Peyer's patch (tissue), 4 donors: ENCODE data around the gene KRTAP3-2. TPM values are rescaled to one million over a fixed set of nuclear protein-coding genes. Genes with fewer than 3 reads are reported as not detected.

Source experiments
- DNase-seq, 3 donors: peaks; one replicate each; pipeline ENCODE4 v3.0.0-alpha.2; 2017 to 2019
- H3K27ac ChIP-seq, 4 donors: fragments of 200-600 bp; sonication (generic); one replicate each; pipeline ENCODE4 v1.5.1; 2016 to 2019
- H3K27me3 ChIP-seq, 2 donors: fragments of 200-600 bp; sonication (generic); one replicate each; pipeline ENCODE4 v1.5.1; 2019
- H3K36me3 ChIP-seq, 3 donors: fragments of 200-600 bp; sonication (generic); one replicate each; pipeline ENCODE4 v1.5.1; 2016 to 2019
- H3K4me1 ChIP-seq, 4 donors: fragments of 200-600 bp; sonication (generic); one replicate each; pipeline ENCODE4 v1.5.1; 2016 to 2019
- H3K4me3 ChIP-seq, 4 donors: fragments of 200-600 bp; sonication (generic); 1 replicate in 3 of 4; 2 replicates in 1 of 4; pipeline ENCODE4 v1.5.1; 2016 to 2019; ENCODE audit warnings: mild to moderate bottlenecking in 1 of 4
- H3K9me3 ChIP-seq, 4 donors: fragments of 200-600 bp; sonication (generic); one replicate each; pipeline ENCODE4 v1.5.1; 2016 to 2019; ENCODE audit warnings: mild to moderate bottlenecking in 1 of 4
- CTCF ChIP-seq, 6 experiments: fragments of 450-650 bp in 4 of 6; fragments of 200-600 bp in 2 of 6; sonication (generic) in 1 of 6; IDR thresholded peaks; one replicate each; pipeline ENCODE4 v1.5.1; 2017 to 2019; ENCODE audit warnings: antibody characterized with exemption in 6 of 6, mild to moderate bottlenecking in 3 of 6, moderate library complexity in 1 of 6
- POLR2A ChIP-seq, 2 donors: fragments of 450-650 bp; IDR thresholded peaks; one replicate each; pipeline ENCODE4 v1.5.1; 2017; ENCODE audit warnings: antibody characterized with exemption in 2 of 2, mild to moderate bottlenecking in 2 of 2, moderate library complexity in 2 of 2
- small RNA-seq, 2 donors: library from RNA; depleted of rRNA; stranded (forward); fragments of <200 nt; gene quantifications; one replicate each; pipeline ENCODE3, GENCODE V24; 2016
- total RNA-seq, 4 donors: library from RNA; depleted of rRNA; stranded (reverse); fragments of >200 nt; gene quantifications; one replicate each; pipeline ENCODE4 v1.1.0, GENCODE V29; 2016

The KRTAP3-2 gene
- total RNA-seq, 4 donors from 2014 or later = not detected

GRCh38 chr17:40951011-40951622 lies 48.6 kb downstream of the KRTAP3-2 start:
- Histone ChIP-seq H3K27me3 (no peaks in the 10 kb centered on the region), H3K4me1 (peaks cover 0 to 8% (median 0%) of the 10 kb centered on the region in 4 donors), H3K9me3 (no peaks in the 10 kb centered on the region), H3K4me3 (no peak overlapping the region), H3K36me3 (no peaks in the 10 kb centered on the region), H3K27ac (no peak overlapping the region)
- no peak for DNase-seq
- TF ChIP-seq POLR2A (IDR thresholded peaks at IDR 0.05) = no peak
- TF ChIP-seq CTCF (IDR thresholded peaks at IDR 0.05) = no peak

DNA sequence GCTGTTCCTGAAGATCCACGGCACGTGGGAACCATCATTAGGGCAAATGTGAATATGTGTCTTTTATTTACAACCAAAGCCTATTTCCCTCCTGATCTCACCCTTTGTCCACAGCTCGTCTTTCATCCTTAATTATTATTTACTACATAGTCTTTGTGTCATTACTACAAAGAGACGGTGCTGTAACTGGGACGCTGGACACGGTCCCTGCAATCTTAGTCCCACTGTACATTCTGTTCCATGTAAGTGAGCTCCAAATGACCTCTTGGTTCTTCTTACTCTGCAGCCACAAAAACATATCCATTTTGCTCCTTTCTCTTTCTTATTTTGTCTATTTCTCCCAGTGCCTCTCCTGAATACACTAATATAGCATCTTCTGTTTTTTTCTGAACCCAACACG lies 49.5 kb downstream of the KRTAP3-2 start:
- Histone ChIP-seq H3K4me3 (no peak overlapping the region), H3K4me1 (peaks cover 0 to 8% (median 0%) of the 10 kb centered on the region in 4 donors), H3K27ac (no peak overlapping the region), H3K36me3 (no peaks in the 10 kb centered on the region), H3K27me3 (no peaks in the 10 kb centered on the region), H3K9me3 (no peaks in the 10 kb centered on the region)
- no peak for DNase-seq
- no peak for TF ChIP-seq CTCF (IDR thresholded peaks at IDR 0.05)
- no peak for TF ChIP-seq POLR2A (IDR thresholded peaks at IDR 0.05)

DNA sequence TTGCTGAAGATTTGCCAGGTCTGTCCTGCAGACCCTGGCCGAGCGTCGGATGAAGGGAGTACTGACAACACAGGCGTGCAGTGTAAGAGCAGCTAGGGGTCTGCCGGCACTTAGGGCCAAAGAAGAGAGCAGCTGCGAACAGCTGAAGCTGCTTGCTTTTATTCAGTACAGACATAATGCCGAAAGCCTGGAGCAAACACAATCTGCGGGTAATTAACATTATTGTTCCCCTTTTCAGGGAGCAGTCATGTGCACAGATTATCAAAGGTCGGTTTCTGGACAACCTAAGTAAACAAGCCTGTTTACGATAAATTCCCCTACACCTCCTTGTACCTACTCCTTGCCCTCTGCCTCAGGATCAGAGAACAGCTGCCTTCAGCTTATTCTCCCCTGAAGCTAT lies 50.3 kb downstream of the KRTAP3-2 start:
- no peak for DNase-seq
- no peak overlapping the region for H3K27ac ChIP-seq
- peaks cover 0 to 8% (median 0%) of the 10 kb centered on the region in 4 donors for H3K4me1 ChIP-seq
- TF ChIP-seq POLR2A (IDR thresholded peaks at IDR 0.05) (no peak), CTCF (IDR thresholded peaks at IDR 0.05) (no peak)
- no peaks in the 10 kb centered on the region for H3K9me3 ChIP-seq
- no peaks in the 10 kb centered on the region for H3K27me3 ChIP-seq
- no peak overlapping the region for H3K4me3 ChIP-seq
- H3K36me3 ChIP-seq = no peaks in the 10 kb centered on the region

Small RNA genes lying within 50 kb of the gene (small RNA-seq; reads per million reads assigned to genes)
- gene KRTAP3-4P = 0 reads per million in 2 donors

Other genes with a start within 250 kb of the KRTAP3-2 start
- not detected for gene KRT25, start 244.6 kb downstream of the KRTAP3-2 start, total RNA-seq
- not detected for gene KRT26, start 227.7 kb downstream of the KRTAP3-2 start, total RNA-seq
- gene KRT27, start 217.4 kb downstream of the KRTAP3-2 start, total RNA-seq = not detected
- under 1 TPM in 1 of 4 donors, not detected in 3; 0.88 TPM for gene KRT28, start 199.9 kb downstream of the KRTAP3-2 start, total RNA-seq
- 10 to 100 TPM in 2 of 4 donors, 1 to 10 TPM in 2; 5.1 to 19.0 (median 8.1) TPM for gene KRT10, start 177.3 kb downstream of the KRTAP3-2 start, total RNA-seq
- 10 to 100 TPM in 1 of 4 donors, 1 to 10 TPM in 2, not detected in 1; 4.9 to 18.2 (median 9.1) TPM for gene KRT12, start 132.7 kb downstream of the KRTAP3-2 start, total RNA-seq
- gene KRT20, start 114.7 kb downstream of the KRTAP3-2 start, total RNA-seq = 100 to 1,000 TPM; 111 to 978 (median 820) TPM
- gene KRT23, start 62.3 kb downstream of the KRTAP3-2 start, total RNA-seq = 1 to 10 TPM in 2 of 4 donors, not detected in 2; 1.1 to 2.5 TPM
- gene KRT39, start 33.0 kb downstream of the KRTAP3-2 start, total RNA-seq = not detected
- gene KRT40, start 15.6 kb downstream of the KRTAP3-2 start, total RNA-seq = 1 to 10 TPM in 1 of 4 donors, under 1 TPM in 2, not detected in 1; 0.88 to 1.0 (median 0.94) TPM
- gene KRTAP3-3, start 5.7 kb downstream of the KRTAP3-2 start, total RNA-seq = not detected
- not detected for gene KRTAP3-1, start 9.2 kb upstream of the KRTAP3-2 start, total RNA-seq
- gene KRTAP1-5, start 27.3 kb upstream of the KRTAP3-2 start, total RNA-seq = not detected
- not detected for gene KRTAP1-4, start 30.3 kb upstream of the KRTAP3-2 start, total RNA-seq
- not detected for gene KRTAP1-3, start 35.0 kb upstream of the KRTAP3-2 start, total RNA-seq
- not detected for gene KRTAP1-1, start 41.5 kb upstream of the KRTAP3-2 start, total RNA-seq
- not detected for gene KRTAP2-1, start 47.4 kb upstream of the KRTAP3-2 start, total RNA-seq
- not detected for gene KRTAP2-2, start 55.3 kb upstream of the KRTAP3-2 start, total RNA-seq
- gene KRTAP2-3, start 60.2 kb upstream of the KRTAP3-2 start, total RNA-seq = not detected
- gene KRTAP2-4, start 66.0 kb upstream of the KRTAP3-2 start, total RNA-seq = not detected
- gene KRTAP4-7, start 84.2 kb upstream of the KRTAP3-2 start, total RNA-seq = not detected
- gene KRTAP4-8, start 98.2 kb upstream of the KRTAP3-2 start, total RNA-seq = not detected
- not detected for gene KRTAP4-16, start 102.3 kb upstream of the KRTAP3-2 start, total RNA-seq
- not detected for gene KRTAP4-9, start 105.5 kb upstream of the KRTAP3-2 start, total RNA-seq
- gene KRTAP4-11, start 118.5 kb upstream of the KRTAP3-2 start, total RNA-seq = not detected
- not detected for gene KRTAP4-12, start 124.3 kb upstream of the KRTAP3-2 start, total RNA-seq
- not detected for gene KRTAP4-6, start 140.6 kb upstream of the KRTAP3-2 start, total RNA-seq
- not detected for gene KRTAP4-5, start 149.9 kb upstream of the KRTAP3-2 start, total RNA-seq
- not detected for gene KRTAP4-4, start 160.8 kb upstream of the KRTAP3-2 start, total RNA-seq
- gene KRTAP4-3, start 168.3 kb upstream of the KRTAP3-2 start, total RNA-seq = not detected
- gene KRTAP4-2, start 178.3 kb upstream of the KRTAP3-2 start, total RNA-seq = not detected
- not detected for gene KRTAP4-1, start 185.0 kb upstream of the KRTAP3-2 start, total RNA-seq
- gene KRTAP9-1, start 190.0 kb upstream of the KRTAP3-2 start, total RNA-seq = not detected
- not detected for gene KRTAP9-2, start 226.7 kb upstream of the KRTAP3-2 start, total RNA-seq
- not detected for gene KRTAP9-3, start 232.5 kb upstream of the KRTAP3-2 start, total RNA-seq
- not detected for gene KRTAP9-8, start 238.1 kb upstream of the KRTAP3-2 start, total RNA-seq
- gene KRTAP9-4, start 249.8 kb upstream of the KRTAP3-2 start, total RNA-seq = not detected